ENCODE results near the gene FOXJ3.
A peak's percentile ranks its signal among the peaks of the same experiment; 100 is the strongest.

Gene FOXJ3

DNA sequence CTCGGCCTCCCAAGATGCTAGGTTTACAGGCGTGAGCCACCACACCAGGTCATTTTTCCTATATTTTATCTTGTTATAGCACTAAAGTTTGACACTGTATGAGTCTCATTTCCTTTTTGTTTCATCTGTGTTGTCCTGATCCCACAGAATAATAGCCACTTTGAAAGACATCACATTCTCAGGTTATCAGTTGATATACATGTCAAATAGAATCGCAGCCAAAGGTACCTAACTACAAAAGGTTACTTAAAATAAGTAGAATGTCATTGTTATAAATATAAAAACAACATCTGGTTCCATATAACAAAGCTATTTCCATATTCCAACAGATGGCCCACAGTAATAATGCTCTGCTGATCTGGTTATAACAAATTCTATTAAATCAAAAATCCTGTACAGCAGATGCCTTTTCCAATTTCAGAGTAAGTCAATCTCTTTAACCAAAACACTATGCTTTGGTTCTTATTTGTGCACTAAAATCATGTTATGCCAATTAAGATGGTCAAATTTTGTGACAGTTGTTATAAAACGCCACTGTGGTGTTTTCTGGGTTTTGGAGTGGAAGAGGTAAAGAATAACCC, 6.0 kb downstream of the FOXJ3 start:
- H3K27ac ChIP-seq = no peak overlapping the region
- H3K36me3 ChIP-seq (ENCODE audit: insufficient read depth, low read length) = no peaks in the 10 kb centered on the region
- no peak overlapping the region for H3K9ac ChIP-seq (ENCODE audit: insufficient read length)
- no peaks in the 10 kb centered on the region for H3K9me3 ChIP-seq (ENCODE audit: low read depth, low read length)
- no peak for DNase-seq (ENCODE audit: low read depth, low spot score)
- no peak overlapping the region for H3K4me3 ChIP-seq
- TF ChIP-seq EZH2 (IDR thresholded peaks at IDR 0.05) (no peak), FOXP2 (optimal IDR thresholded peaks at IDR 0.05; ENCODE audit: control extremely low read depth, extremely low read length, insufficient read depth) (no peak), POLR2AphosphoS5 (IDR thresholded peaks at IDR 0.05; ENCODE audit: borderline replicate concordance, low read depth, low read length) (no peak)

- DNase-seq (ENCODE audit: low read depth, low spot score) = no peak
- H3K9ac ChIP-seq (ENCODE audit: insufficient read length) = no peak overlapping the region
- H3K36me3 ChIP-seq (ENCODE audit: insufficient read depth, low read length) = 0 out of 2 replicates have a peak, but pooled peaks cover 2% of the 10 kb centered on the region
- H3K4me3 ChIP-seq = no peak overlapping the region
- TF ChIP-seq FOXP2 (optimal IDR thresholded peaks at IDR 0.05; ENCODE audit: control extremely low read depth, extremely low read length, insufficient read depth) (no peak), POLR2AphosphoS5 (IDR thresholded peaks at IDR 0.05; ENCODE audit: borderline replicate concordance, low read depth, low read length) (no peak), EZH2 (IDR thresholded peaks at IDR 0.05) (no peak)
- no peak overlapping the region for H3K27ac ChIP-seq
- no peaks in the 10 kb centered on the region for H3K9me3 ChIP-seq (ENCODE audit: low read depth, low read length)
Observed at GRCh38 chr1:42328047-42328625, 6.9 kb downstream of the FOXJ3 start.

DNA sequence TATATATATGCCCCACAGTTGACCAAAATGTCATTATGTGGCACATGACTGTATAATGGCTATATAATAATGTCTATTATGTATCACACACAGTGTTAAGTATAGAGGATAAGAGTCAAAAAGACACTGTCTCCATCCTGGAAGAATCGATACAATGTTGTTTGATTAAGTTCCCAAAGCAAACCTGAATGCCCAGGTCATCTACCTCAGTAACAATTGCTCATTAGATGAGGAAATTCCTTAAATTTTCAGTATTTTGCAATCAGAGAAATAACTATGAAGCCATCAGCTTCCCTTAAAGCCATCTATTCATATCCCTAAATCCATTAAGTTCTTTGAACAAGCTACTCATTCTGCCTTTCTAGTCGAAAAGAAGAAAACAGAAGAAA, 10.0 kb downstream of the FOXJ3 start:
- Histone ChIP-seq H3K36me3 (ENCODE audit: insufficient read depth, low read length) (peaks cover 9% of the 10 kb centered on the region; the same call in 1 of the 2 replicates), H3K4me3 (no peak overlapping the region), H3K27ac (no peak overlapping the region), H3K9me3 (ENCODE audit: low read depth, low read length) (no peaks in the 10 kb centered on the region), H3K9ac (ENCODE audit: insufficient read length) (no peak overlapping the region)
- TF ChIP-seq FOXP2 (optimal IDR thresholded peaks at IDR 0.05; ENCODE audit: control extremely low read depth, extremely low read length, insufficient read depth) (no peak), POLR2AphosphoS5 (IDR thresholded peaks at IDR 0.05; ENCODE audit: borderline replicate concordance, low read depth, low read length) (no peak), EZH2 (IDR thresholded peaks at IDR 0.05) (no peak)
- no peak for DNase-seq (ENCODE audit: low read depth, low spot score)

DNA sequence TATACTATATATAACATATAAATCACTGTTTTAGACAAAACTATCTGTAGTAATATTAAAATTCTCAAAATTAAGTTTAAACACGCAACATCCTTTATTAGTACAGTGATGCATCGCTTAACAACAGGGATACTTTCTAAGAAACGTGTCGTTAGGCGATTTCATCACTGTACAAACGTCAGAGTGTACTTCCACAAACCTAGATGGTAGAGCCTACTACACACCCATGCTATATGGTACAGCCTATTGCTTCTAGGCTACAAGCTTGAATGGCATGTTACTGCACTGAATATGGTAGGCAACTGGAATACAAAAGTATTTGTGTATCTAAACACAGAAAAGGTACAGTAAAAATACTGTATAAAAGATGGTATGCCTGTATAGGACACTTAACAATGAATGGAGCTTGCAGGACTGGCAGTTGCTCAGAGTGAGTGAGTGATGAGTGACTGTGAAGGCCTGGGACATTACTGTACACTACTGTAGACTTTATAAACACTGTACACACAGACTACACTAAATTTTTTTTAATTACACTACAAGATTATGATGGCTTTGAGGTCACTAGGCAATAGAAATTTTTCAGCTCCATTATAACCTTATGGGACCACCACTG, 10.5 kb downstream of the FOXJ3 start:
- Histone ChIP-seq H3K9me3 (ENCODE audit: low read depth, low read length) (no peaks in the 10 kb centered on the region), H3K9ac (ENCODE audit: insufficient read length) (no peak overlapping the region), H3K27ac (no peak overlapping the region), H3K36me3 (ENCODE audit: insufficient read depth, low read length) (peaks cover 9% of the 10 kb centered on the region; the same call in 1 of the 2 replicates), H3K4me3 (no peak overlapping the region)
- TF ChIP-seq FOXP2 (optimal IDR thresholded peaks at IDR 0.05; ENCODE audit: control extremely low read depth, extremely low read length, insufficient read depth) = no peak
- no peak for DNase-seq (ENCODE audit: low read depth, low spot score)

- TF ChIP-seq POLR2AphosphoS5 (IDR thresholded peaks at IDR 0.05; ENCODE audit: borderline replicate concordance, low read depth, low read length) (no peak), FOXP2 (optimal IDR thresholded peaks at IDR 0.05; ENCODE audit: control extremely low read depth, extremely low read length, insufficient read depth) (no peak), EZH2 (IDR thresholded peaks at IDR 0.05) (no peak)
- Histone ChIP-seq H3K4me3 (no peak overlapping the region), H3K27ac (no peak overlapping the region), H3K9me3 (ENCODE audit: low read depth, low read length) (no peaks in the 10 kb centered on the region), H3K9ac (ENCODE audit: insufficient read length) (no peak overlapping the region), H3K36me3 (ENCODE audit: insufficient read depth, low read length) (peaks cover 9% of the 10 kb centered on the region; the same call in 1 of the 2 replicates)
- no peak for DNase-seq (ENCODE audit: low read depth, low spot score)
Observed at GRCh38 chr1:42323551-42323950, 11.5 kb downstream of the FOXJ3 start.

- H3K4me3 ChIP-seq = no peak overlapping the region
- H3K27ac ChIP-seq = 0 out of 2 replicates have a peak overlapping the region, but pooled peaks have one; percentile 38
- no peak for TF ChIP-seq POLR2AphosphoS5 (IDR thresholded peaks at IDR 0.05; ENCODE audit: borderline replicate concordance, low read depth, low read length)
- TF ChIP-seq EZH2 (IDR thresholded peaks at IDR 0.05) = no peak
- TF ChIP-seq FOXP2 (optimal IDR thresholded peaks at IDR 0.05; ENCODE audit: control extremely low read depth, extremely low read length, insufficient read depth) = no peak
- no peaks in the 10 kb centered on the region for H3K9me3 ChIP-seq (ENCODE audit: low read depth, low read length)
- H3K36me3 ChIP-seq (ENCODE audit: insufficient read depth, low read length) = peaks cover 9% of the 10 kb centered on the region; the same call in 1 of the 2 replicates
- DNase-seq (ENCODE audit: low read depth, low spot score) = no peak
- H3K9ac ChIP-seq (ENCODE audit: insufficient read length) = no peak overlapping the region
Observed at GRCh38 chr1:42322577-42322976, 12.5 kb downstream of the FOXJ3 start.

DNA sequence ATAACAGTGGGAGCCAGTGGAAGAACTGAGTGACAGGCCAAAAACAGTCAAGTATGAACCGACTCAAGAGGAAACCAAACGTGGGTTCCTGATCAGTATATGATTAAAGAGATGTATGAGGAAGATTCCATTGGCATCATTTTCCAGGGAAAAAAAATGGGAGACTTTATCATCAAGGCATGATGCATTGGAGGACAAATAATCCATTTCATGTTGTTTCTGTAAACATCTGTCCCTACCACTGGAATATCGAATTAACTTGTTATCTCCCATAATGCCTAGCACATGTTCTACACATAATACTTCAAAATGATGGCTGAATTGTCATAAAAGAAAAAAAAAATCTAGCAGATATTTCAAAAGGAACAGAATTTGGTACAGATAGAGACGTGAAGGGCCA, 13.3 kb downstream of the FOXJ3 start:
- peaks cover 9% of the 10 kb centered on the region; the same call in 1 of the 2 replicates for H3K36me3 ChIP-seq (ENCODE audit: insufficient read depth, low read length)
- H3K9ac ChIP-seq (ENCODE audit: insufficient read length) = no peak overlapping the region
- no peak for TF ChIP-seq POLR2AphosphoS5 (IDR thresholded peaks at IDR 0.05; ENCODE audit: borderline replicate concordance, low read depth, low read length)
- TF ChIP-seq EZH2 (IDR thresholded peaks at IDR 0.05) = no peak
- TF ChIP-seq FOXP2 (optimal IDR thresholded peaks at IDR 0.05; ENCODE audit: control extremely low read depth, extremely low read length, insufficient read depth) = no peak
- H3K4me3 ChIP-seq = no peak overlapping the region
- DNase-seq (ENCODE audit: low read depth, low spot score) = no peak
- no peak overlapping the region for H3K27ac ChIP-seq
- H3K9me3 ChIP-seq (ENCODE audit: low read depth, low read length) = no peaks in the 10 kb centered on the region

DNA sequence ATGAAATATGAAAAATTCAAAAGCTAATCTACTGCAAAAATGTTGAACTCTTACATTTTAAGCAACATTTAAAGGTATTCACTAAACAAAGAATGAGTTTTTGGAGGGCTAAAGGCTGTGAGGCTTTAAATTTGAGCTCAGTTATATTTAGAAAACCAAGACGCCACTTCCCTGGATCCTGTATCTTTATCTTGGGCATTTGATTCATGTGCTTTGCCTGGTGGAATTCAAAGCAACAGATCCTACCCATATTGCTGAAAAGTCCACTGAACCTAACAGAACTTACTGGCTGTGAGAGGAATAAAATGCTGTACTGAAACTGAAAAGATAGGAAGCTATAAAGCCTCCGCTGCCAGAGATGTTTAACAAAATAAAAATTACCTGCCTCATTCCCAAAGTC, 14.3 kb downstream of the FOXJ3 start:
- no peak for TF ChIP-seq EZH2 (IDR thresholded peaks at IDR 0.05)
- no peak for TF ChIP-seq POLR2AphosphoS5 (IDR thresholded peaks at IDR 0.05; ENCODE audit: borderline replicate concordance, low read depth, low read length)
- Histone ChIP-seq H3K9ac (ENCODE audit: insufficient read length) (no peak overlapping the region), H3K9me3 (ENCODE audit: low read depth, low read length) (no peaks in the 10 kb centered on the region), H3K36me3 (ENCODE audit: insufficient read depth, low read length) (peaks cover 9% of the 10 kb centered on the region; the same call in 1 of the 2 replicates), H3K4me3 (no peak overlapping the region), H3K27ac (no peak overlapping the region)
- no peak for DNase-seq (ENCODE audit: low read depth, low spot score)
